ENCODE data around the gene TLK1. TPM values are rescaled to one million over a fixed set of nuclear protein-coding genes. Genes with fewer than 3 reads are reported as not detected.

TLK1 gene
- total and polyA plus RNA-seq, 7 donors: 14.1 to 60.6 (median 37.9) TPM

DNA sequence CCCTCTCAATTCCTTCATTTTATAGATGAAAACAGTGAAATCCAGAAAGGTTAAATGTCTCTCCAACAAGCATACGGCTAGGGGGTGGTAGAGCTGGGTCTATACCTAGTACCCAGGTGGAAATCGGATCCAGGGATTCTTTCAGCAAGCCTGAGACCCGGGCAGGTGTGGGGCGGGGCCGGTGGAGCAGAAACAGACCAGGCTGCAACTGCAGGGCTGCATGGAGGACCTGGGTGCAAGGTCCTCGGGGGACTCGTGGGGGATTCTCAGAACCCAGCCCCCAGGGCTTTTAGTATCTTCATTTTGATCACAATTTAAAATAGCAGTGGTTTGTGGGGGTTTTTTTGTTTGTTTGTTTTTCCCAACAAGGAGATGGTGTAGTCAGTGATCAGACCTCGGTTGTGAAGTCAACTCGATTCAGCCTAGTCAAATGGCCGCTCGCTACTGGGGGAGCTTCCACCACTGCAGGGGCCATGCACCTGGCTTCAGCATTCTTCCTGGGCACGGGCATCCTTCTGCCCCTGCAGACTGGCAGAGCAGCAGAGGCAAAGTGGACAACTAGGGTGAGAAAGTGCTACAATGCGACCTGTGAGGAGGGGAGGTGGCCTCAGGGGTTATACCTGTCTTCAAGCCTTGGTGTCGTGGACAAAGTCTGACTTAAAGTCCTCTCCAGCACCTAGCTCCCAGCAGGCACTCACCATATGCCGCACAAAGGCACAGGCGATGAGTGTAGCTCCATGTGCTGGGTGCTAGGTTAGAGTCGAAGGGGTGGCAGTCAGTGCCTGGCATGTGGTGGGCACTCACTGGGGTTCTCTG lies 185.4 kb downstream of the TLK1 start:
- Histone ChIP-seq H3K4me1 (peaks cover 0 to 18% (median 17%) of the 10 kb centered on the region in 4 donors), H3K27me3 (no peaks in the 10 kb centered on the region), H3K9me3 (no peaks in the 10 kb centered on the region), H3K27ac (no peak overlapping the region), H3K36me3 (no peaks in the 10 kb centered on the region), H3K4me3 (no peak overlapping the region)
- intact Hi-C loops (cut with DNase I): no loop called here
- DNase-seq: no peak
- WGBS, 2 donors: 62 to 83% methylated on average over 17 of the region's 17 CpGs
- TF ChIP-seq EP300 (IDR thresholded peaks at IDR 0.05) (no peak), POLR2AphosphoS5 (IDR thresholded peaks at IDR 0.05) (no peak), POLR2A (IDR thresholded peaks at IDR 0.05) (no peak)
- TF ChIP-seq, protein P1, sequence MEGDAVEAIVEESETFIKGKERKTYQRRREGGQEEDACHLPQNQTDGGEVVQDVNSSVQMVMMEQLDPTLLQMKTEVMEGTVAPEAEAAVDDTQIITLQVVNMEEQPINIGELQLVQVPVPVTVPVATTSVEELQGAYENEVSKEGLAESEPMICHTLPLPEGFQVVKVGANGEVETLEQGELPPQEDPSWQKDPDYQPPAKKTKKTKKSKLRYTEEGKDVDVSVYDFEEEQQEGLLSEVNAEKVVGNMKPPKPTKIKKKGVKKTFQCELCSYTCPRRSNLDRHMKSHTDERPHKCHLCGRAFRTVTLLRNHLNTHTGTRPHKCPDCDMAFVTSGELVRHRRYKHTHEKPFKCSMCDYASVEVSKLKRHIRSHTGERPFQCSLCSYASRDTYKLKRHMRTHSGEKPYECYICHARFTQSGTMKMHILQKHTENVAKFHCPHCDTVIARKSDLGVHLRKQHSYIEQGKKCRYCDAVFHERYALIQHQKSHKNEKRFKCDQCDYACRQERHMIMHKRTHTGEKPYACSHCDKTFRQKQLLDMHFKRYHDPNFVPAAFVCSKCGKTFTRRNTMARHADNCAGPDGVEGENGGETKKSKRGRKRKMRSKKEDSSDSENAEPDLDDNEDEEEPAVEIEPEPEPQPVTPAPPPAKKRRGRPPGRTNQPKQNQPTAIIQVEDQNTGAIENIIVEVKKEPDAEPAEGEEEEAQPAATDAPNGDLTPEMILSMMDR (IDR thresholded peaks at IDR 0.05): no peak

DNA sequence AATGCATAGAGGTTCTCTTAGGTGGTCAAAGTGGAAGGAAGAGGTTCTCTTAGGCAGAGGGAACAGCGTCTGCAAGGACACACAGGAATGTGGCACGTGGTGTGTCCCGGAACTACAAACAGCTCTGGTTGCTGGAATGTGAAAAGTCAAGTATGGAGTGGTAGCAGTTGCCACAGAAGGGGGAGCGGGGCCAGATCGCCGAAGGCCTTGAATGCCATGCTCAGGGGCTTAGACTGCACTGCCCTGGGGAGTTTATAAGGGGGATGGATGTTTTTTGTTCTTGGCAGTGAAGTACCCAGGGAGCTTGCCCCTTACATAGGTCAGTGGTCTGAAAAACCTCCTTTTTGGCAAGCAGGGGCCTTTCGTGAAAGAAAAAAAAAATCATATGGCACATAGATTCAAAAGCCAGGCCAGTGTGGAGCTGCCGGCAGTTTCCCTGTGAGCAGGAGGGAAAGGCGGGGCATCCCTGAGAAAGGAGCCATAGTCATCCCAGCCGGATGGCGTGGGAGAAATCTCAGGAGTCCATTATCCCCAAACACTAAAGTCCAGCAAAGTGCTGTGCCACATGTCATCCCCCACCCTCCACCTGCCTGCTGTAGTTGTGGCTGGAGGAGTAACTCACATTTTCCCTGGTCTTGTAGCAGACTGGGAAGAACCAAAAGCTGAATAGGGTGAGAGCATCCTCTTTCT lies 186.2 kb downstream of the TLK1 start:
- DNase-seq: no peak
- 37 to 76% methylated on average over 11 of the region's 11 CpGs for WGBS, 2 donors
- Histone ChIP-seq H3K4me1 (peaks cover 0 to 18% (median 17%) of the 10 kb centered on the region in 4 donors), H3K4me3 (peak overlapping the region; percentile 61 to 86 (median 74)), H3K27me3 (no peaks in the 10 kb centered on the region), H3K27ac (peak overlapping the region; percentile 80 to 89 (median 86)), H3K36me3 (no peaks in the 10 kb centered on the region), H3K9me3 (no peaks in the 10 kb centered on the region)
- intact Hi-C loops (cut with DNase I): loop anchor here (5.0 kb wide), 3 partner anchors 47 to 548 kb away; partner anchors contain the start of genes CYBRD1 and GORASP2
- no peak for TF ChIP-seq EP300 (IDR thresholded peaks at IDR 0.05)
- TF ChIP-seq, protein P1 (IDR thresholded peaks at IDR 0.05): no peak
- no peak for TF ChIP-seq POLR2A (IDR thresholded peaks at IDR 0.05)
- no peak for TF ChIP-seq POLR2AphosphoS5 (IDR thresholded peaks at IDR 0.05)

DNA sequence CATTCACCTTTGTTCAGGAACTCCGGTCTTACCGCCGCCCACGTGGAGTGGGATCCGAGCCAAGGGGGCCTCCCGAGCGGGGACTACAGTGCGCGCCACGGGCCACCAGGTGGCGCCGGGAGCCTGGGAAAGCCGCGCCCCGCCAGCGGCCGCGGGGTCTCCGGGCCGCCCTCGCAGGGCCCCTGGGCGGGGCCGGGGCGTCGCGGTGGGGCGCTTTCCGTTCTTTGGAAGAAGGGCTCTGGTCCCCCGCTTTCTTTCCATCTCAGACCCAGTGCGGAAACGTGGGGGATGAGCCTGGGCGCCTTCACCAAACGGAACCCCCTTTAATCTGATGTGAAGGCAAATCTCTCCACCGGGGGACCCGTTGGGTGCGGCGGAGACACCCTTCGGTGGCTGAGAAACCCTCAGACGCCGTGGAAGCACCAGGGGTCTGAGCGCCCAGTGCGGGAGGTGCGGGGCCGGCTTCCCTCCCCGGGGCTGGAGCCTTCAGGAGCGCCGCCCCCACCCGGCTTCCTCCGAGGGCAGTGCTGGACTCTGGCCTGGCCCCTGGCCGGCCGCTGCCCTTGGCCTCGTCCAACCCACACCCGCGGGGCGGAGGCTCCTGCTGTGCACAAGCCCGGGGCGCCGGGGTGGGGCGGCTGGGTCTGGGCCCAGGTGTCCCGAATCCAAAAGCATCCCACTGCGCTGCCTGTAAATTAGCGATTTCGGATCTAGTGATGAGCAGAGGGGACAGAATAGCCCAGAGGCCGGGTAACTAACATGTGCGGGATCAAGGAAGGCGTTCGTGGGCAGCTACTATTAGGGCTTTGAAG lies 187.0 kb downstream of the TLK1 start:
- DNase-seq: peak; percentile 92
- Histone ChIP-seq H3K27ac (peak overlapping the region; percentile 80 to 89 (median 86)), H3K27me3 (no peaks in the 10 kb centered on the region), H3K4me1 (peaks cover 0 to 18% (median 17%) of the 10 kb centered on the region in 4 donors), H3K9me3 (no peaks in the 10 kb centered on the region), H3K36me3 (no peaks in the 10 kb centered on the region), H3K4me3 (peak overlapping the region; percentile 61 to 86 (median 74))
- TF ChIP-seq EP300 (IDR thresholded peaks at IDR 0.05) (no peak), POLR2AphosphoS5 (IDR thresholded peaks at IDR 0.05) (peak in 2 of 4 donors; percentile 71 to 73)
- TF ChIP-seq, protein P1 (IDR thresholded peaks at IDR 0.05): peak in 3 of 4 experiments; percentile 50 to 96 (median 59)
- WGBS, 2 donors: 3 to 8% methylated on average over 67 of the region's 67 CpGs
- intact Hi-C loops (cut with DNase I): loop anchor here (1.0 to 5.0 kb wide), 6 partner anchors 46 to 549 kb away; partner anchors contain the start of genes CYBRD1, DCAF17, GORASP2 and TLK1

DNA sequence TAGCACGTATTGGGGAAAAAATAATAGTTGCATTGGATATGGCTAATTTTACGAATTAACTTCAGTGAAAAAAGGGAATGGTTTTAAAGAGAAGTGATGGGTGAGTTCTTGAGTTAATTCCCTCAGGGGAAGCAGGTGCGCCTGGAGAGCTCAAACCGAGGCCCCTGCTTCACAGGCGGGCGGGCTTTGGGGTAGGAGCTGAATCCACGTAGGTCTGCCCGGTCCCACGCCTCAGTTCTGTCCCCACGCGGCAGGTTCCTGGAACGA lies 187.5 kb downstream of the TLK1 start:
- peak overlapping the region in 3 of 4 donors; percentile 80 to 89 (median 88) for H3K27ac ChIP-seq
- 2 to 4% methylated on average over 12 of the region's 12 CpGs for WGBS, 2 donors
- intact Hi-C loops (cut with DNase I): loop anchor here (1.0 to 5.0 kb wide), 6 partner anchors 46 to 549 kb away; partner anchors contain the start of genes CYBRD1, DCAF17, GORASP2 and TLK1

More for the DNA sequence above, 187.5 kb downstream of the TLK1 start:
- no peaks in the 10 kb centered on the region for H3K9me3 ChIP-seq
- TF ChIP-seq EP300 (IDR thresholded peaks at IDR 0.05) (no peak), POLR2AphosphoS5 (IDR thresholded peaks at IDR 0.05) (no peak), POLR2A (IDR thresholded peaks at IDR 0.05) (no peak)
- TF ChIP-seq, protein P1 (IDR thresholded peaks at IDR 0.05): peak in 1 of 4 experiments; percentile 66
- no peak for DNase-seq
- peak overlapping the region; percentile 61 to 86 (median 74) for H3K4me3 ChIP-seq
- H3K4me1 ChIP-seq: peaks cover 0 to 18% (median 17%) of the 10 kb centered on the region in 4 donors
- no peaks in the 10 kb centered on the region for H3K36me3 ChIP-seq
- no peaks in the 10 kb centered on the region for H3K27me3 ChIP-seq

All from sigmoid colon (tissue), 7 donors.